ENCODE measurements around the gene POU6F2. TPM values are rescaled to one million over a fixed set of nuclear protein-coding genes. Genes with fewer than 3 reads are reported as not detected.

The POU6F2 gene
- total RNA-seq, 1 experiment from 2014 or later, result 0.90 TPM

DNA sequence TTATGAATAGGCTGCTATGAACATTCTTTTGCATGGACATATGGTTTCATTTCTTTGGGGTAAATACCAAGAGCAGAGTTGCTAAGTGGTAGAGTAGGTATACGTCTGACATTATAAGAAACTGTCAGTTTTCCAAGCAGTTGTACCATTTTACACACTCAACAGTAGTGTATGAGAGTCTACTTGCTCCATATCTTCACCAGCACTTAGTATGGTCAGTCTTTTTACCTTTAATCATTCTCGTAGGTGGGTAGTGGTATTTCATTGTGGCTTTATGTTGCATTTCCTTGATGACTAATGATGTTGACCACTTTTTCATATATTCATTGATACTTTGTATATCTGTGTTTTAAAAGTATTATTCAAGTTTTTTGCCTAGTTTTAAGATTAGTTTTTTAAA is 45.1 kb downstream of the POU6F2 start:
- Histone ChIP-seq H3K4me3 (ENCODE audit: insufficient read depth, low read depth, low read length) (no peak overlapping the region), H3K36me3 (replicated peaks; ENCODE audit: control insufficient read depth, insufficient read depth, low read length) (no peaks in the 10 kb centered on the region), H3K27me3 (ENCODE audit: control insufficient read depth, insufficient read depth, low read length) (no peaks in the 10 kb centered on the region)
- DNase-seq, result no peak

GRCh38 chr7:39027491-39027890 is 49.8 kb downstream of the POU6F2 start:
- no peak for DNase-seq

DNA sequence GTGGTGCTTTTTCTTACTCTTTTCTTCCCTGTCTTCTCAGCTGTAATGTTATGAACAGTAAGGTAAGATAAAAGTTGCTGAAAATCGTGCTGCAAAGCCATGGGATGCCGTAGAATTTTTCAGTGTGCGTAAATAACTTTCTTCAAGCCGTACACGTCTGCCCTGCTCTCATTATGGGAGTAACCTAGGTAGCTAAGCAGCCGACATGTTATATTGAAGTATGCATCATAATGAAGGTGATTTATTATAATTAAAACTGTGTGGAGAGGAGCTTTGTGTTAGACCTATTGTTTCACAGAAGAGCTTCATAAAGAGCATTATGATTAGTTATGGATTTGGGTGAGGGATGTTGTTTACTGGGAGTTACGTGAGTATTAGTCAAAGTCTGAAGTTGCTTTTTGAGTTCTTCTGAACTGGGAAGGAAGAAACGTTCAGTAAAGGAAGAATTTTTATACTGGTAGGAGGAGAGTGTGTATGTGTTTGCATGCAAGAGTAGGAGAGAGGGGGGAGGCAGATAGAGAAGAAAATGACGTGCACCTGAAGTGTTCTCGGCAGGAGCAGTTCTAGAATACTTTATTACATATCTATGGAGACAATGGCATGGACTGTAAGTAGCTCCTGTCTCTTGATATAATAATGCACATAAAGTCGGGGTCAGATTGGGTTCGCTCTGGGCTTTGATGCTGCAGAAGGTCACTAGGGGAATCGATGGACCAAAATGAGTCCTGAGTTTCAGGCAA is 56.3 kb downstream of the POU6F2 start:
- Histone ChIP-seq H3K27me3 (ENCODE audit: control insufficient read depth, insufficient read depth, low read length) (no peaks in the 10 kb centered on the region), H3K36me3 (replicated peaks; ENCODE audit: control insufficient read depth, insufficient read depth, low read length) (no peaks in the 10 kb centered on the region), H3K4me3 (ENCODE audit: insufficient read depth, low read depth, low read length) (no peak overlapping the region)
- DNase-seq, result no peak

More at GRCh38 chr7:39027491-39027890, 49.8 kb downstream of the POU6F2 start:
- Histone ChIP-seq H3K27me3 (ENCODE audit: control insufficient read depth, insufficient read depth, low read length) (no peaks in the 10 kb centered on the region), H3K4me3 (ENCODE audit: insufficient read depth, low read depth, low read length) (no peak overlapping the region), H3K36me3 (replicated peaks; ENCODE audit: control insufficient read depth, insufficient read depth, low read length) (no peaks in the 10 kb centered on the region)

GRCh38 chr7:39035156-39035555 is 57.4 kb downstream of the POU6F2 start:
- H3K36me3 ChIP-seq (replicated peaks; ENCODE audit: control insufficient read depth, insufficient read depth, low read length), result no peaks in the 10 kb centered on the region
- no peak for DNase-seq
- no peaks in the 10 kb centered on the region for H3K27me3 ChIP-seq (ENCODE audit: control insufficient read depth, insufficient read depth, low read length)
- H3K4me3 ChIP-seq (ENCODE audit: insufficient read depth, low read depth, low read length), result no peak overlapping the region

DNA sequence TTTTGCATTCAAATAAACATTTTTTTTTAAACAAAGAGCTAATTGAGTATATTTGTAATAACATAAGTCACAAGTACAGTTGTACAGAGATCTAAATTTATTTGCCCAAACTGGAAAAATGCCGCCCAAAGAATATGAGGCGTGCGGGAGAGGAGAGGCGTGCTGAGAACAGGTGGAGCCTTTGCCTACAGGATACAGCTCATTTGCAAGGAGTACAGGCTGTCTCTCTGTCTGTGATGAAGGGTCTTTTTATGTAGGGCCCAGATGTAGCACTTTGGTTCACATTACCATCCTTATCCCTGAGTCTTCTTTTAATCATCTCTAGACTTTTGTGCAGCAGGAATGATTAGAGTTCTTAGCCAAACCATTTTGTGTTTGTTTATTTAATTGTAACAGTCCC is 58.2 kb downstream of the POU6F2 start:
- DNase-seq, result no peak
- no peak overlapping the region for H3K4me3 ChIP-seq (ENCODE audit: insufficient read depth, low read depth, low read length)
- H3K27me3 ChIP-seq (ENCODE audit: control insufficient read depth, insufficient read depth, low read length), result no peaks in the 10 kb centered on the region
- no peaks in the 10 kb centered on the region for H3K36me3 ChIP-seq (replicated peaks; ENCODE audit: control insufficient read depth, insufficient read depth, low read length)

DNA sequence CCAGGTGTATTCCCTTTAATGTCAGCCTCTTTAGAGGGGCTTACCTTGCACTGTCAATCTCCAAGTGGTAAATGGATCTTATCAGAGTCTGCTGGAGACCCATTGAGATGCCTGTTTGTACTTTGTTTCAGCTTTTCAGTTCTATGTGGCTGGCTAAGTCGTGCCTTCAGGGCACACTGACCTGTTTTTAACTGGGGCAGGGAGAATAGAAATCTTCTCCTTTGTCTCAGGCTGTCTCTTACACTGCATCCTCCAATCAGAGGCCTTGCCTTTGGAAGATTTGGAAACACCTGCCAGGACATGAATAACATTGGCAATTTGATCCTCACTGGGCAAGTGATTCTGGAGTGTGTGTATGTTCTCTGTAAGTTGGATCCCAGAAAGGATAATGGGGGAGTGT is 65.0 kb downstream of the POU6F2 start:
- Histone ChIP-seq H3K27me3 (ENCODE audit: control insufficient read depth, insufficient read depth, low read length) (no peaks in the 10 kb centered on the region), H3K4me3 (ENCODE audit: insufficient read depth, low read depth, low read length) (no peak overlapping the region), H3K36me3 (replicated peaks; ENCODE audit: control insufficient read depth, insufficient read depth, low read length) (no peaks in the 10 kb centered on the region)
- no peak for DNase-seq

DNA sequence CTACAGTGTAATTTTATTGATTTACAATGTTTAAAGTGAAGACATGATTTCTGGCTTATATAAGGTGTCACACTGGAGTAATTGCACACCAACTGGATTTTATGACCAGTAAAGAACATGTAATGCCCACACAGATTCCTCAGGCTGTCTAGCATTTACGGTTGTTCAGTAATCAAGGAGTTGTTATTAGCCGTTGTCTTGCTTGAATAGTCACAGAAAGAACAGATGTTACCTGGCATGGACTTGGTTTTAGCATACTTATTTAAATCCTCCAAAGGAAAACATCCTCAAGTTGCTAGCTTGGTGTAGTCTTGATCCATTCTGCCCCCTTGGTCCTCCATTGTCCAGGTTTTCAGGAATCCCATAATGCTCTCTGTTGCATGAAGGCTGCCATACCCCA is 65.8 kb downstream of the POU6F2 start:
- Histone ChIP-seq H3K36me3 (replicated peaks; ENCODE audit: control insufficient read depth, insufficient read depth, low read length) (no peaks in the 10 kb centered on the region), H3K4me3 (ENCODE audit: insufficient read depth, low read depth, low read length) (no peak overlapping the region), H3K27me3 (ENCODE audit: control insufficient read depth, insufficient read depth, low read length) (no peaks in the 10 kb centered on the region)
- no peak for DNase-seq

GRCh38 chr7:39044489-39044888 is 66.8 kb downstream of the POU6F2 start:
- H3K4me3 ChIP-seq (ENCODE audit: insufficient read depth, low read depth, low read length), result no peak overlapping the region
- H3K36me3 ChIP-seq (replicated peaks; ENCODE audit: control insufficient read depth, insufficient read depth, low read length), result no peaks in the 10 kb centered on the region
- no peaks in the 10 kb centered on the region for H3K27me3 ChIP-seq (ENCODE audit: control insufficient read depth, insufficient read depth, low read length)
- DNase-seq, result no peak

DNA sequence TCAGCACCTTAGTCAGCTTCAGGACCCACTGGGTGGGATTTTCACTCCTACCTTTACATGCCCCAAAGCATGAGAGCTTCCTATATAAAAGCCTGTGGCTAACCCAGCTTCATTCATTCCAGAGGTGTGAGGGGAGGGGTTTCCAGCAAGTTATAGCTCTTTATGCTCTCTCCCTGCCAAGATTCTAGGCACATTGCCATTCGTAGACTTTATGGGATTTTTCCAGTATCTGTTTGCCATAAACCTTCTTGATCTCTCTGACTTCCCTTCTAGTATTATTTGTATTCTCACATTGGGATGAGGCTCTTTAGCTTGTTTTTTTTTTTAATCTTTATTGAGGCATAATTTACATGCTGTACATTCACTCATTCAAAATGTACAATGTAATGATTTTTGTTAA is 67.5 kb downstream of the POU6F2 start:
- no peaks in the 10 kb centered on the region for H3K27me3 ChIP-seq (ENCODE audit: control insufficient read depth, insufficient read depth, low read length)

DNA sequence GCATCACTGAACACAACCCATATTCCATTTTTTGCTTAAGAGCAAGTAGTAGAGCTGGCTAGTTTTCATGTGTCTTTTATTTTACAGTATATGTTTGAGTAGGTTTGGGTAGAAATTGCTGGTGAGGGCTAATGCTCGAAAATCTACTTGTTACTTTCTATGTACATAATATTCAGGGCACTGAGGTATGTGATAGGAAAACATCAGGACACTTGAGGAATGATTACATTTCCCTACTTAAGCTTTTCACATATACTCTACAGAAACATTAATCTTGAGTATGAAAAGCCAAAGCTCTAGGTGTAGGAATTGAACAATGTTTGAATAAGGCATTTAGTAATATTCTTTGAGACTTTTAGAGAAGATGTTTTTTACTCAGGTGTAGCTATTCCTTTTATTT is 73.6 kb downstream of the POU6F2 start:
- no peaks in the 10 kb centered on the region for H3K36me3 ChIP-seq (replicated peaks; ENCODE audit: control insufficient read depth, insufficient read depth, low read length)
- H3K27me3 ChIP-seq (ENCODE audit: control insufficient read depth, insufficient read depth, low read length), result no peaks in the 10 kb centered on the region
- H3K4me3 ChIP-seq (ENCODE audit: insufficient read depth, low read depth, low read length), result no peak overlapping the region
- no peak for DNase-seq

More for the DNA sequence above, 67.5 kb downstream of the POU6F2 start:
- Histone ChIP-seq H3K4me3 (ENCODE audit: insufficient read depth, low read depth, low read length) (no peak overlapping the region), H3K36me3 (replicated peaks; ENCODE audit: control insufficient read depth, insufficient read depth, low read length) (no peaks in the 10 kb centered on the region)
- DNase-seq, result no peak

- Histone ChIP-seq H3K36me3 (replicated peaks; ENCODE audit: control insufficient read depth, insufficient read depth, low read length) (no peaks in the 10 kb centered on the region), H3K4me3 (ENCODE audit: insufficient read depth, low read depth, low read length) (no peak overlapping the region), H3K27me3 (ENCODE audit: control insufficient read depth, insufficient read depth, low read length) (no peaks in the 10 kb centered on the region)
- no peak for DNase-seq
Measured at GRCh38 chr7:39051707-39052106, 74.0 kb downstream of the POU6F2 start.

DNA sequence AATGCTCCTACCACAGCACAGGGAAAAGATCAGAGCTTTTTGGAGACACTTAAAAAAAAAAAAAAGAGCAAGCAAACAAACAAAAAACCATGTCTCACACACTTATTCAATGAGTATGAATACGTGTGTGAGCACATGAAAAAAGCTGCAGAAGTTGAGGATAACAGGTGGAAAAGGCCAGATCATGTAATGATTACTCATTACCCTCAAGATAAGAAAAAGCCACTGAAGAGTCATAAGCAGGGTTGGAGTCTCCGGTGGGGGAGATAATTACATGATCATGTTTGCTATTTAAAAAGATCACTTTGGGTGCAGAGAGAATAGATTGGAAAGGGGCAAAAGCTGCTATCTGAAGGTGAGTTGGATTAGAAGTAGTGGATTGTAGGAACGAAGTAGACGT is 77.0 kb downstream of the POU6F2 start:
- Histone ChIP-seq H3K36me3 (replicated peaks; ENCODE audit: control insufficient read depth, insufficient read depth, low read length) (no peaks in the 10 kb centered on the region), H3K27me3 (ENCODE audit: control insufficient read depth, insufficient read depth, low read length) (no peaks in the 10 kb centered on the region)
- no peak for DNase-seq

GRCh38 chr7:39056153-39056552 is 78.4 kb downstream of the POU6F2 start:
- Histone ChIP-seq H3K36me3 (replicated peaks; ENCODE audit: control insufficient read depth, insufficient read depth, low read length) (no peaks in the 10 kb centered on the region), H3K27me3 (ENCODE audit: control insufficient read depth, insufficient read depth, low read length) (no peaks in the 10 kb centered on the region), H3K4me3 (ENCODE audit: insufficient read depth, low read depth, low read length) (no peak overlapping the region)
- DNase-seq, result no peak

More for the DNA sequence above, 77.0 kb downstream of the POU6F2 start:
- no peak overlapping the region for H3K4me3 ChIP-seq (ENCODE audit: insufficient read depth, low read depth, low read length)

- H3K36me3 ChIP-seq (replicated peaks; ENCODE audit: control insufficient read depth, insufficient read depth, low read length), result no peaks in the 10 kb centered on the region
- DNase-seq, result no peak
- no peak overlapping the region for H3K4me3 ChIP-seq (ENCODE audit: insufficient read depth, low read depth, low read length)
- no peaks in the 10 kb centered on the region for H3K27me3 ChIP-seq (ENCODE audit: control insufficient read depth, insufficient read depth, low read length)
Measured at GRCh38 chr7:39062811-39063210, 85.1 kb downstream of the POU6F2 start.

- H3K36me3 ChIP-seq (replicated peaks; ENCODE audit: control insufficient read depth, insufficient read depth, low read length), result no peaks in the 10 kb centered on the region
- no peak overlapping the region for H3K4me3 ChIP-seq (ENCODE audit: insufficient read depth, low read depth, low read length)
- no peaks in the 10 kb centered on the region for H3K27me3 ChIP-seq (ENCODE audit: control insufficient read depth, insufficient read depth, low read length)
- DNase-seq, result peak; percentile 15
Measured at GRCh38 chr7:39069031-39069430, 91.3 kb downstream of the POU6F2 start.

Measured in H7 (cell line).